Measurements from ENCODE around the gene SDK2.

- TF ChIP-seq CTCF (IDR thresholded peaks at IDR 0.05; ENCODE audit: insufficient read depth, low read depth, low read length), result no peak
- TF ChIP-seq EZH2 (IDR thresholded peaks at IDR 0.05; ENCODE audit: insufficient read depth, low read length), result no peak
These were observed 54.8 kb downstream of the SDK2 start for GRCh38 chr17:73589363-73589980.
